Measurements from ENCODE around the gene SUB1.

GRCh38 chr5:32551194-32551593, 34.2 kb upstream of the SUB1 start:
- TF ChIP-seq POLR2A (IDR thresholded peaks at IDR 0.05; ENCODE audit: low read depth, low read length), result no peak
- no peak for TF ChIP-seq POLR2AphosphoS5 (IDR thresholded peaks at IDR 0.05; ENCODE audit: low read depth, low read length)
